GM19238 (cell line): ENCODE data around the gene MUC13.

Source experiments
- DNase-seq: peaks from one replicate; pipeline ENCODE4 v3.0.0; 2011; ENCODE audit warnings: low spot score; ENCODE audit not compliant: insufficient read length

MUC13 gene

DNA sequence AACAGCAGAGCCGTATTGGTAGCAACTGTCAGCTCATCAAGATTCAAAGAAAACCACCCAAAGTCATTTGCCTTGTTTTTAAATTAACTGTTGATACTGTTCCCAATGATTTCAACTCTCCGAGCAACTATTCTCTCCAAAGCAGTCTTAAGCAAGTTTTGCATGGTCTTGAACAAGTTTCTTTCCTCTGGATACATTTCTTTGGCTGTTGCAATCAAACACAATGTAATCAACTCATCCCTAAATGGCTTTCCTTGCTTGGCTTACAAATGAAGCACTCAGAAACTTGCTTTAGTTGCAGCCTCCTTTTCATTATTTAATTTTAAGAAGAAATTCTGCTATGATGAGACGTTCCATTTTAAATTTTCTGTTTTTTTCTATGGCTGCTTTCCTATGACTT, 15.5 kb upstream of the MUC13 start:
- DNase-seq, result no peak

DNA sequence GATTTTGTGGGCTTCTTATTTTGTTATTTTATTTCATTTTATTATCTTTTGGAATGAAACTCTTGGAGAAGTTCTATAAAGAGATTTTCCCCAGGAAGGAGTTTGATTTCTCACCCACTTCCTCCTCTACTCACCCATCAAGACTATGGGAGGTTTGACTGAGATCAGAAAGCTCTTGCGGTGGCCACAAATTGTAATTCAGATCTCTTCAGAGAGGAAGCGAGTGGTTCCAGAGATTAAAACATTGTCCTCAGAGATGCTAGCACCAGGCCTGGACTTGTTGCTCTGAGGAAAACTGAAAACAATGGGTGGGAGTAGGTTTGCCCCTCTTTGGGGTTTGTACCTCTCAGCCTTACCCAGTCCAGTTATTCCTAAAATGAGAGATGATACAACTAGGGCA, 8.1 kb upstream of the MUC13 start:
- no peak for DNase-seq

DNA sequence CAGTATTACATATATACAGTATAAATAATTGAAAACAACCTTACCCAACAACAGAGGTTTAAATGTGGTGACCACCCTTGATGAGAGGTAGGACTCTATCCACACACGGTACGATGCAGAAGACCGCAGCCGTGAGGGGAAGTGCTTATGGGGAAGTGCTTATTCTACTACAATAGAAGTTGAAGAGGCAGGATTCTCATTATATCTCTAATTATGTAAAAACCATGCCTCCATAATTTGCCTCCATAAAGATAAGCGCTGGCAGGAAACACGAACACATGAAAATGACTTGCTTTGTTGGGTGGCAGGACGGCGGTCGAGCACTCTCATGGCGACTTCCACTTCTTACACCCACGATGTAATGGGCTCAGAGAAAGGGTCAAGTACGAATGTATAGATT, 7.2 kb upstream of the MUC13 start:
- DNase-seq, result no peak

DNA sequence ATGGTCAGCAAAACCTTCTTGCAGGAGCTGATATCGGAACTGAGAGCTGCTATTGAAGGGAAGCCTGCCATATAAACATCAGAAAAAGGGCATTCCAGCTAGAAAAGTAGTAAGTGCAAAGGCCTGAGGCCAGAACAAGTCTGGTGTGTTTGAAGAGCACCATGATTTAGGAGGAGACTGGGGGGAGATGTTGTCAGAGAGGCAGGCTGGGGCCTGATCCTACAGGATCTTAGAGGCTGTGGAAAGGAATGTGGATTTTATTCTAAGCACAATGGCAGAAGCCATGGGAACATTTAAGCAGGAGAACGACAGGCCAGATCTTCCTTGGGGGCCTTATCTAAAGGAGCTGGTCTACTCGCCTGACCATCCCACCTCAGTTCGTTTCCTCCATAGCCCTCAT, 5.1 kb upstream of the MUC13 start:
- no peak for DNase-seq

DNA sequence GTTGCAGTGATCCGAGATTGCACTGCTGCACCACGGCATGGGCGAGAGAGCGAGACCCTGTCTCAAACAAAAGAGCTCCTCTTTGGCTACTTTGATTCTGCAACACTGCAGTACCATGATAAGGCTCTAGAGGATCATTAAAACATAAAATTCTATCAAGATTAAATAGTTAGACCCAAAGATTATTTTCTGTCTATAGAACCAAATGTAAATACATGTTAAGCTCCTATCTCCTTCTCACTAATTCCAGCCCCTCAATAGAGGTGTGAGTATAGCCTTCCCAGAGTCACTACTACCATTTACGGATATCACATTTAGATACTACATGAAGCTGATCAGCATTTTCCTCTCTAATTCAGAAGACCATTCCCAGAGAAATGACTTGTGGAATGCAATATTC, 4.3 kb upstream of the MUC13 start:
- DNase-seq, result no peak

DNA sequence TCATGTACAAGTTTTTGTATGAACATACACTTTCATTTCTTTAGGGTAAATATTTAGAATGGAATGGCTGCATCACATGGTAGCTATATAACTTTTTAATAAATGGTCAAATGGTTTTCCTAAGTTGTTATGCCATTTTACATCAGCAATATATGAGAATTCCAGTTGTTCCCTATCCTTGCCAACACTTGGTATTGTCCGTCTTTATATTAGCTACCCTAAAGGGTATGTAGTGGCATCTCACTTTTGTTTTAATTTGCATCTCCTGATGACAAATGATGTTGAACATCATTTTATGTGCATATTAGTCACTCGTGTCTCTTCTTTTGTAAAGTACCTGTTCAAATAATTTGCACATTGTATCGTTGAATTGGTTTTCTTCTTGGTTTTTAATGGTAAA, 2.5 kb upstream of the MUC13 start:
- DNase-seq, result no peak

DNA sequence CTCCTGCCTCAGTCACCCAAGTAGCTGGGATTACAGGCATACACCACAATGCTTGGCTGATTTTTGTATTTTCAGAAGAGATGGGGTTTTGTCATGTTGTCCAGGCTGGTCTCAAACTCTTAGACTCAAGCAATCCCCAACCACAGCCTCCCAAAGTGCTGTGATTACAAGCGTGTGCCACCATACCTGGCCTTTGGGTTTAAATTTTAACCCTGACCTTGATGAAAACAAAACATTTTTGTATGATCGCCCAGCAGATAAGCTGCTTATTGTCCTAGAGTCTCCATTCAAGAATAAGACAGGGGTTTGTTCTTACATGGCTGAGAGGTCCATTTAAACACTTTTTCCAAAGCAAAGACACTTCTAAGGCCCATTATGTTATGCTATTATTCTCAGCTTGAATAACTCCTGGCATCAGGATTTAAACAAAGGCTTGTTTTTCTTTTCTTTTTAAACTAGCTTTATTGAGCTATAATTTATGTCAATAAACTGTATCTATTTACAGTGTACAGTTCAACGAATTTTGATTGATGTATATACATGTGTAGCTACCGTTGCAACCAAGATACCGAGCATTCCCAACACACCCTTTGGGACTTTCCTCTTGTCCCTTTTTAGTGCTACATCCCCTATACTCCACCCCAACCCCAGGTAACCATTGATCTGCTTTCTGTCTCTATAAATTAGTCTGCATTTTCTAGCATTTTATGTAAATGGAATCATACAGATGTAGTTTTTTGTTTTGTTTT, 1.4 kb upstream of the MUC13 start:
- DNase-seq, result no peak

DNA sequence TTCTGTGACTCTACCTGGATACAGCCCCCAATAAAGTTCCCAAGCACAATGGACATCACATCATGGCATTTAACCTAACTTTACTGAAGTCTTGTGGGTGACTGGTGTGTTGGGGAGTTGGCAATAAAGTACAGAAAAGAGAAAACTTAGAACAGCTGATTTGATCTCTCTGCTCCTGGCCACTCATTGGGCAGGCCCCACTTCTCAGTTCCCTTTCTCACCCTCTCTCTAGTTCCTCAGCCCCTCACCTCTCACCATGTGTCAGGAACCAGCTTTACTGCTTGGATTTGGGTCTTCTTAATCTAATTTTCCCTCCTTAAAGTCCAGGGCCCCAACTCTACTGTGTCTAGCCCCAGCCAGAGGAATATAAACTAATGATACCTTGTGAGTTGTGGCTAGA, 713 bp upstream of the MUC13 start:
- DNase-seq, result no peak

DNA sequence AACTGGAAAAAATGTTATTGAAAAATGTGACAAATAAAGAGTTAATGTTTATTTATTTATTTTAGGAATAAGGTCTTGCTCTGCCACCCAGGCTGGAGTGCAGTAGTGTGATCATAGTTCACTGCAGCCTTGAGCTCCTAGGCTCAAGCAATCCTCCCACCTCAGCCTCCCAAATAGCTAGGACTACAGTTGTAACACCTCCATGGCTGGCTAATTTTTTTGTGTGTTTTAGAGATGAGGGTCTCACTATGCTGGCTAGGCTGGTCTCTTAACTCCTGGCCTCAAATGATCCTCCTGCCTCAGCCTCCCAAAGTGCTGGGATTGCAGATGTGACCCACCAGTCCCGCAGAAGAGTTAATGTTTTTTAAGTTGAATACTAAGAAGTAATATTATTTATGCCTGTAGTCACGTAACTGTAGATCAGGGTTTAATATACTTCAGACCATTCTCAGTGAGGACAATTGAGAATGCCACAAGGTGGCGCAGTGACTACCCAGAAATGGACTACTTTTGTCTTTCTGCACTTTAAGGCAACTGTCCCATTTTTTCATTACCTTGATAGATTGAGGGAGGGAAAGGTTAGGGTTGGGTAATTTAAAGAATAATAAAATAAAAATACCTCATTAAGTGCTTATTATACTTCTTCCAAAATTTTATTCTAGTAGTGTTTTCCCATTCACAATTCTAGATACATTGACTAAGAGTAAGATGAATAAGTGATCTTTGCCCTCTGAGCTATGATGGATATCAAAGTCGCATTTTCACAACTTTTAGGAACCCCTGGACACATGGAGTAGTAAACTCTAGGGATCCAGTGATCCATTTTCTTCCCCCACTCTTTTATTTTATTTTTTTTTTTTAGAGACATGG, 6.0 kb downstream of the MUC13 start:
- DNase-seq, result no peak

DNA sequence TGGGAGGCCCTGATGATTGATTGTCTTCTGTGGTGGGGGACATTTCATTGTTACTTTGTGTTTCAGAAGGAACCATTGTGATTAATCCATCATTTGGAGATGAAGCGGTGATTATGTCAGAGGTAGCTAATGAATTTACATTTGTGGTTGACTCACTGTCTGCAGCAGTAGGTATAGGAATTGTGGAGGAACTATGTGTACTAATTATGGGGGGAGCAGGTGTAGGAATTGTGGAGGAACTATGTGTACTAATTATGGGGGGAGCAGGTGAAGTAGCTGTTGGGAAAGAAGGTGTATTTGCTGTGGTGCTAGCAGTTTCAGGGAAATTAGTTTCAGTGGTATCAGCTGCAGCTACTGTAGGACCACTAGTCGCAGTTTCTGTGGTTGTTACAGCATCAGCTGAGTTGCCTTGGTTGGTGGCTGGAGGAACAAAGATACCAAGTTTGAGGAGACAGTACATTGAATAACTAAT, 6.9 kb downstream of the MUC13 start:
- peak; percentile 45 for DNase-seq

DNA sequence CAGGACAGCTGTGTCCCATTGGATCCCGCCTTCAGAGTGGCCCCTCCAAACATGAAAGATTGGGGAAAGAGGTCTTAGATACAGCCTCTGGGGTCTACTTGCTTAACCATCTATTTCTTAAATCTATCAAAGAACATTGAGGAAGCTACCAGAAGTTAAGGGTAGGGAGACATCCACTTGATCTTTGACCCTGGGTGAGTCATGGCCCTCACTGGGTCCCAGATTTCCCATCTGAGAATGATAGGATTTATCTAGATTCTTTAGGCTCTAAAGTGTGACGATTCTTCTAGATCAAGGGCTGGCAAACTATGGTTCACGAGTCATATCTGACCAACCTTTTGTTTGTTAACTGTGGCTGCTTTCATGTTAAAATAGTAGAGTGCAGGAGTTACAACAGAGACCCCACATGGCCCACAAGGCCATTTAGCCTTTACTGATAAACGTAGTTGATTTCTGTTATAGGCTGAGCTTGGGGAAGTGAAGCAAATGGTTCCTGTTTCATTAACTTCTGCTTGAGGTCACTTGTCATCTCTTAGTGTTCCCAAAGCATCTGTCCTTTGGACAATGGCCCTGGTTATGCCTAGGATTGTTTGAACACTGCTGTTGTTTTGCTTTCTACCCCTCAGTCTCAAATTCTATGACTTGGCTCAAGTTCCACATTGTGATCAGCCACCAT, 8.0 kb downstream of the MUC13 start:
- DNase-seq, result no peak

DNA sequence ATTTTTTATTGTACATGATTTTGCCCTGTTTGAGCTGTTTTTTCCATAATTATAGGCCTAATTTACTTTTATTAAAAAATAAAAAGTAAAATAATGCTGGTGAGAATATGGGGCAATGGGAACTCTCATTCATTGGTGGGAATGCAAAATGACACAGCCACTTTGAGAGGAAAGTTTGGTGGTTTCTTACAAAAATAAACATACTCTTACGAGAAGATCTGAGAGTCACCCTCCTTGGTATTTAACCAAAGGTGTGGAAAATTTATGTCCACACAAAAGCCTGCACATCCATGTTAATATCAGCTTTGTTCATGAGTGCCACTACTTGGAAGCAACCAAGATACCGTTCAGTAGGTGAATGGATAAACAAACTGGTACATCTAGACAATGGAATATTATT, 9.8 kb downstream of the MUC13 start:
- DNase-seq, result no peak

DNA sequence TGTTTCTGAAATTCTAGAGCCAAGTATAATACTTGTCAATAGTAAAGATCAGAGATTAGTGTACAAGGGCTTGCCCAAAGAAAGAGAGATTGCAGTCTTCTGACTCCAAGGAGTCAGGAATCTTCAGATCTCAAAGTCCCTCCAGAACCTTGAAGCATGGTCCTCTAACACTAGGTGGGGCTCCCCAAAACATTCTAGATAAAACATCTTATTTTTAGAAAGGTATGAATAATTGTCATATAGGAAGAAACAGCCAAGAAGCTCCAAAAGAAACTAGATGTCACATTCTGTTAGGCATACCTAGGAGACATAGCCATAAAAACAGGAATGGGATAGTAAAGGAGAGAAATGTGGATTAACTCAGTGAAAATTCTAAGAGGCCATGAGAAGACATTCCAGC, 10.7 kb downstream of the MUC13 start:
- DNase-seq, result no peak

DNA sequence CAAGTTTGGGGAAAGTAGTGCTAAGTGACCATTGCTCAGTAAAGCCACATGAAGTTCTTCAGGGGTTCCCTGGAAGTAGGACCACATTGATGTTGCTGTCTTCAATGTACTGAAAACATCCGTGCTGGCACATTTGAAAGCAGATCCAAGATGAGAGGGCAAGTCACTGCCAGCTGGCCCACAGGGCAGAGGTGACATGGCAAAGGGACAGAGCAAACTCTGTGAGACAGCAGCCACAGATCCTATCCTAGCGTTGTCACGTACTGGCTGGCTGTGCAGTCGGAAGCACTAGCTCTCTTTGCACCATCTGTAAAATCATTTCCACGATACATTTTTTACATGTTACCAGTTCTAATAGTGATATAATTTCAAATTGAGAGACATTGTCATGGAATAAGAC, 13.8 kb downstream of the MUC13 start:
- no peak for DNase-seq

DNA sequence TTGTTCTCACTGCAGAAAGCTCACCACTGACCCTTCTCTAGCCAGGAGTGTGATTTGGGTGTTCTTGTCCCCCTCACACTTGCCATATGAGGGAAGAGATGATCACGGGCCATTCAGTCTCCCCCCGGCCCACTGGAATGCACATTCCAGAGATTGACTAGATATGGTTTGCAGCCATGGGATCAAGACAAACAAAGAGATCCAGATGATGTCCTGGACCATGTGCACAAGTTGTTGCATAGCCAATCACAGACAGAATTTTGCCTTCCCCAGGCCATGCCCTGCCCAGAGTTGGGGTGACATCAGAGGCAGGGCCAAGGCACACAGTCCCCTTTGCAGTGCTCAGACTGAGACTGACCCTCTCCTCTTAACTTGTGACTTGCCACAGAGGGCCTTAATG, 14.8 kb downstream of the MUC13 start:
- DNase-seq, result no peak

DNA sequence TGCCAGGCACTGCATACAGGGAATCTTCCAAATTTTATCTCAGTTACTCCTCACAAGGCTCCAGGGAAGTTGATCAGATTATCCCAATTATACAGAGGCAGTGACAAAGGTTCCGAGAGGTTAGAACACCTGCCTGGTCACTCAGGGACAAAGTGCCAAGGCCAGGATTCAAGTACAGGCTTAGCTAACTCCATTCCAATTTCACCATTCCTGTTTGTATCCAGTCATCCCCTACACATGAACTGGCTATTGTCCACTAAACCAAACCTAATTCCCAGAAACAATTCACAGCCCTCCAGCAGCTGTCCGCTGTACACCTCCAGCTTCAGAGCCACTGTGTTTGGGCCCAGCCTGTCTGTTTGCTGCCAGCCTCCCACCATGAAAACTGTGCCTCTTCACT, 16.0 kb downstream of the MUC13 start:
- DNase-seq, result no peak

DNA sequence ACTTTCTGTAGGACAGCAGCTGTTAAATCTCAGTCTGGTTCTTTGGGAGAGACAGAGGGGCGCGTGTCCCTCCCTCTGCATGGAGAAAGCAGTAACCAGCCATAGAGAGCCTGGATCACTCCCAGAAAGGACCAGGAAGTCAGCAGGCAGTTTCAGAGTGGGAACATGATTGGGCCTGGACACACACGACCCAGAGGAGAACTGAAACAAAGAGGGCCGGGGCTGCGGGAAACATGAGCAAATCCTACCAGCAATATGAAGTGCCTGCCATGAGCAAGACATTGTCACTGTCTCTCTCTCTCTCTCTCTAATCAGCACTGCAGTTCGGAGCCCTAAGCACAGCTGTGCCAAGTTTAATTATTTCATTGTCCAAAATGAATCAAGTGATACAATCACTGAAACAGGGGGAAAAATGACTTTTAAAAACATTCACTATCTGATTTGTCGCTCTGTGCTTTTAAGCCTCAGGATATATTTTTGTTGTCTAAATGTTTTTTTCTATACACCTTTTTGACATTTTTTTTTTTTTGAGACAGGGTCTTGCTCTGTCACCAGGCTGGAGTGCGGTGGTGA, 17.6 kb downstream of the MUC13 start:
- no peak for DNase-seq

DNA sequence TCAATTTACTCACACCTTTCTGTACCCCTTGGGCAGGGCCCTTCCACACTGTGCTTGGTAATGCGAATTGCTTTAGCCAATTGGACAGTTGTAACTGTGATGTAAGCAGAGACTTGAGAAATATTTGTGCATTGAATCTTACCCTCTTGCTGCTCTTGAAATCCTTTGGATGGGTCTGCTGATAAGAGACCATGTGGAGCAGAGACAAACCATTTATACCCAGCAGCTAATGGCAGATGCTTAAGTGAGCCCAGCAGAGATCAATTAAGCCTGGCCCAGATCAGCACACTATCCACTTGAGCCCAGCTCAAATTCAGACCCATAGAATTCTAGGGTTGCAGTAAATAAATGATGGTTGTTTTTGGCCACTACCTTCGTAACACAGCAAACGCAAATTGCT, 19.3 kb downstream of the MUC13 start:
- no peak for DNase-seq

DNA sequence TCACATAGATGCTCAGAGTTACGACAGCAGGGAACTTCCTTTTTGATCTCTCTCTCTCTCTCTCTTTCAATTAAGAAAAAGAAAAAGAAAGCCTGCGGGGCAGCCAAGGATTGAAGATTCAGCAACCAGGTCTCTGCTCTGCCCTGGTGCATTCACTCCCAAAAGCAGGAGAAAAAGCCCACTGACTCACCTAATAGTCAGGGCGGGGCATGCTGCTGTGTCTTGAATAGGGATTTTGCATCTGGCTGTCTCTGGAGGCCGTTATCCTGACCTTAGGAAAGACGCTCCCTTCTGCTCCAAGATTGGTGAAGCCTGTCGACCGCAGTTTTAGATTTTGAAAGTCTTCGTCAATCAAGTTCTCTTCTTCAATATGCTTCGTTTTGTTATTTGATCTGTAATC, 26.6 kb downstream of the MUC13 start:
- no peak for DNase-seq

DNA sequence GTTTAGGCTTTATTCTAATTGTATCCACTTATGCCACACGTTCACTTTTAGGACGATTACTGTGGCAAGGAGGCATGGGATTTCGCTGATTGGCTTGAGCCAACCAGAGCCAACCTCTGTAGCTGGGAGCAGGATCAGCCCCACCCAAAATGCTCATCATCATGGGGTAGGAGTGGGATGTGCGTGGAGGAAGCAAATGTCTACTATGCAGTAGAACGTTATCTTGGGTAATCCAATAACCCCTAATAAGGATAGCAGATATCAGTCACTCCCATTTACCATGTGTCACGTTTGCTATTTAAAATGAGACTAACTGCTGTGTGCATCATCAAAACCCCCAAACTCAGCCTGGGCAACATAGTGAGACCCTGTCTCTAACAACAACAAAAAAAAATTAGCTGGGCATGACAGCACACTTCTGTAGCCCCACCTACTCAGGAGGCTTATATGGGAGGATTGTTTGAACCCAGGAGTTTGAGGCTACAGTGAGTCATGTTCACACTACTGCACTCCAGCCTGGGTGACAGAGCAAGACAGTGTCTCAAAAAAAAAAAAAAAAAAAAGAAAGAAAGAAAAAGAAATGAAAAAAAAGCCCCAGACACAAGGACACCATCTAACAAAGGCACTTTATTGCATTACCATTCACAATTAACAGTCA, 29.6 kb downstream of the MUC13 start:
- no peak for DNase-seq
